Measurements from ENCODE around the gene KDM8. TPM values are rescaled to one million over a fixed set of nuclear protein-coding genes. Genes with fewer than 3 reads are reported as not detected.

The KDM8 gene
- total RNA-seq, 1 experiment from 2014 or later: 7.9 TPM

GRCh38 chr16:27239026-27239425 lies 35.7 kb downstream of the KDM8 start:
- no peak overlapping the region for H3K27ac ChIP-seq (ENCODE audit: low read length)
- intact Hi-C loops (cut with micrococcal nuclease; ENCODE audit: unreplicated experiment): loop anchor here (5.0 kb wide), 1 partner anchor 218 kb away; no protein-coding TSS in a partner anchor
- no TSS peak for BruUV-seq (replicated peaks)
- no peak overlapping the region for H3K4me3 ChIP-seq (ENCODE audit: low read depth in 2 of 2, low read length in 2 of 2)
- H3K27me3 ChIP-seq (ENCODE audit: control insufficient read depth, insufficient read depth, low read length): no peaks in the 10 kb centered on the region
- H3K36me3 ChIP-seq (ENCODE audit: control insufficient read depth, insufficient read depth, low read length): peaks cover 2% of the 10 kb centered on the region; the same call in 1 of the 2 replicates
- ChIA-PET POLR2A (no interaction called here), CTCF (no interaction called here)
- ATAC-seq (no peak), DNase-seq (ENCODE audit: low read depth, low spot score) (no peak)
- in situ Hi-C loops (cut with HindIII; ENCODE audit: low pct_unique_long_range_greater_than_20kb, low sequenced_read_pairs): no loop called here
- TF ChIP-seq CTCF (IDR thresholded peaks at IDR 0.05): no peak
- TF ChIP-seq TCF7L2 (IDR thresholded peaks at IDR 0.05; ENCODE audit: low read depth, low read length): no peak
- no peak for TF ChIP-seq POLR2AphosphoS5 (IDR thresholded peaks at IDR 0.05; ENCODE audit: low read depth, low read length)
- TF ChIP-seq, protein P1, sequence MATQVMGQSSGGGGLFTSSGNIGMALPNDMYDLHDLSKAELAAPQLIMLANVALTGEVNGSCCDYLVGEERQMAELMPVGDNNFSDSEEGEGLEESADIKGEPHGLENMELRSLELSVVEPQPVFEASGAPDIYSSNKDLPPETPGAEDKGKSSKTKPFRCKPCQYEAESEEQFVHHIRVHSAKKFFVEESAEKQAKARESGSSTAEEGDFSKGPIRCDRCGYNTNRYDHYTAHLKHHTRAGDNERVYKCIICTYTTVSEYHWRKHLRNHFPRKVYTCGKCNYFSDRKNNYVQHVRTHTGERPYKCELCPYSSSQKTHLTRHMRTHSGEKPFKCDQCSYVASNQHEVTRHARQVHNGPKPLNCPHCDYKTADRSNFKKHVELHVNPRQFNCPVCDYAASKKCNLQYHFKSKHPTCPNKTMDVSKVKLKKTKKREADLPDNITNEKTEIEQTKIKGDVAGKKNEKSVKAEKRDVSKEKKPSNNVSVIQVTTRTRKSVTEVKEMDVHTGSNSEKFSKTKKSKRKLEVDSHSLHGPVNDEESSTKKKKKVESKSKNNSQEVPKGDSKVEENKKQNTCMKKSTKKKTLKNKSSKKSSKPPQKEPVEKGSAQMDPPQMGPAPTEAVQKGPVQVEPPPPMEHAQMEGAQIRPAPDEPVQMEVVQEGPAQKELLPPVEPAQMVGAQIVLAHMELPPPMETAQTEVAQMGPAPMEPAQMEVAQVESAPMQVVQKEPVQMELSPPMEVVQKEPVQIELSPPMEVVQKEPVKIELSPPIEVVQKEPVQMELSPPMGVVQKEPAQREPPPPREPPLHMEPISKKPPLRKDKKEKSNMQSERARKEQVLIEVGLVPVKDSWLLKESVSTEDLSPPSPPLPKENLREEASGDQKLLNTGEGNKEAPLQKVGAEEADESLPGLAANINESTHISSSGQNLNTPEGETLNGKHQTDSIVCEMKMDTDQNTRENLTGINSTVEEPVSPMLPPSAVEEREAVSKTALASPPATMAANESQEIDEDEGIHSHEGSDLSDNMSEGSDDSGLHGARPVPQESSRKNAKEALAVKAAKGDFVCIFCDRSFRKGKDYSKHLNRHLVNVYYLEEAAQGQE (IDR thresholded peaks at IDR 0.05; ENCODE audit: insufficient read depth in 1 of 2, low read depth in 2 of 2, low read length in 1 of 2): no peak
- peaks cover 11% of the 10 kb centered on the region; the same call in 1 of the 2 replicates for H3K4me1 ChIP-seq (ENCODE audit: control insufficient read depth, insufficient read depth, low read length)
- no peaks in the 10 kb centered on the region for H3K9me3 ChIP-seq (ENCODE audit: control insufficient read depth, insufficient read depth, low read depth, low read length)

DNA sequence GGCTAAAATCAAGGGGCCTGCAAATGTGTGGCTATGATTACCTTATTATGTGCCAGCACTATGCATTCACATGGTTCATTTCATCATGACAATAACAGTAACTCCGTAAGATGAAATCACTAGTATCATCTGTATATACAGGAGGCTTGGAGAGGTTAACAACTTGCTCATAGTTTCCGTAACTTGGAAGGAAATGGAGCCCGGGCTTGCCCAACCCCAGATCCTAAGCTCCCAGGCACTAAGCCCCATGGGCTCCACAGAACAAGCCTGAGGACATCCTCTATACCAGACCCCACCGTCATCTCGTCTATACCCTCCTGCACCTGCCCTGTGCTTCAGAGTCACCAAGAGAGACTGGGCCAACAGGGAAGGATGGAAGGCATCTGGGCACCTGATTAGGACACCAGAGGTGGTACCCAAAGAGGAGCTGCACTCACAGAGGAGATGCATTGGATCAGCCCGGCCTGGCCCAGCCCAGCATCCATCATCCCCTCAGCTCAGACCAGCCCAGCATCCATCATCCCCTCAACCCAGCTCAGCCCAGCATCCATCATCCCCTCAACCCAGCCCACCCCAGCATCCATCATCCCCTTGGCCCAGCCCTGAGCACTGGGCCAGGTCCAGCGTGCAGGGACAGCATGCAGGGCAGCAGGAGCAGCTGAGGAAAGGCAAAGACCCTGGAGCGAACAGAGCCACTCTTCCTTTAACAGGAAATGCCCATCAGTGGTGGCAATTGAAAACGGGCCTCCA lies 36.8 kb downstream of the KDM8 start:
- no TSS peak for BruUV-seq (replicated peaks)
- intact Hi-C loops (cut with micrococcal nuclease; ENCODE audit: unreplicated experiment): loop anchor here (5.0 kb wide), 1 partner anchor 217 kb away; no protein-coding TSS in a partner anchor

More for the DNA sequence above, 36.8 kb downstream of the KDM8 start:
- Histone ChIP-seq H3K9me3 (ENCODE audit: control insufficient read depth, insufficient read depth, low read depth, low read length) (no peaks in the 10 kb centered on the region), H3K27ac (ENCODE audit: low read length) (no peak overlapping the region), H3K27me3 (ENCODE audit: control insufficient read depth, insufficient read depth, low read length) (no peaks in the 10 kb centered on the region), H3K4me3 (ENCODE audit: low read depth in 2 of 2, low read length in 2 of 2) (no peak overlapping the region), H3K4me1 (ENCODE audit: control insufficient read depth, insufficient read depth, low read length) (peaks cover 11% of the 10 kb centered on the region; the same call in 1 of the 2 replicates), H3K36me3 (ENCODE audit: control insufficient read depth, insufficient read depth, low read length) (no peaks in the 10 kb centered on the region)
- DNase-seq (ENCODE audit: low read depth, low spot score) (no peak), ATAC-seq (no peak)
- in situ Hi-C loops (cut with HindIII; ENCODE audit: low pct_unique_long_range_greater_than_20kb, low sequenced_read_pairs): no loop called here
- ChIA-PET POLR2A (no interaction called here), CTCF (no interaction called here)
- TF ChIP-seq TCF7L2 (IDR thresholded peaks at IDR 0.05; ENCODE audit: low read depth, low read length) (no peak), CTCF (IDR thresholded peaks at IDR 0.05) (no peak), POLR2AphosphoS5 (IDR thresholded peaks at IDR 0.05; ENCODE audit: low read depth, low read length) (no peak), SIN3A (IDR thresholded peaks at IDR 0.05; ENCODE audit: borderline replicate concordance, insufficient read depth, low read depth, low read length) (no peak)
- TF ChIP-seq, protein P1 (IDR thresholded peaks at IDR 0.05; ENCODE audit: insufficient read depth in 1 of 2, low read depth in 2 of 2, low read length in 1 of 2): no peak

Data from Panc1 (cell line).